Stimulated activated CD8-positive, alpha-beta memory T cell treated with anti-CD3 and anti-CD28 coated beads, Interleukin-12 subunit alpha, Interleukin-12 subunit beta, amount 100 ng/mL, for 24 hours (primary cell): ENCODE measurements around the gene TUBGCP4.
"Not testable (repeated sequence)": the region's sequence is repeated elsewhere in the genome, so short reads cannot be mapped to it uniquely, and the experiment has no call there.

Source experiments
- DNase-seq: peaks from one replicate; pipeline ENCODE4 v3.0.0-alpha.2; 2020; ENCODE audit errors: extremely low read depth

Gene TUBGCP4, protein sequence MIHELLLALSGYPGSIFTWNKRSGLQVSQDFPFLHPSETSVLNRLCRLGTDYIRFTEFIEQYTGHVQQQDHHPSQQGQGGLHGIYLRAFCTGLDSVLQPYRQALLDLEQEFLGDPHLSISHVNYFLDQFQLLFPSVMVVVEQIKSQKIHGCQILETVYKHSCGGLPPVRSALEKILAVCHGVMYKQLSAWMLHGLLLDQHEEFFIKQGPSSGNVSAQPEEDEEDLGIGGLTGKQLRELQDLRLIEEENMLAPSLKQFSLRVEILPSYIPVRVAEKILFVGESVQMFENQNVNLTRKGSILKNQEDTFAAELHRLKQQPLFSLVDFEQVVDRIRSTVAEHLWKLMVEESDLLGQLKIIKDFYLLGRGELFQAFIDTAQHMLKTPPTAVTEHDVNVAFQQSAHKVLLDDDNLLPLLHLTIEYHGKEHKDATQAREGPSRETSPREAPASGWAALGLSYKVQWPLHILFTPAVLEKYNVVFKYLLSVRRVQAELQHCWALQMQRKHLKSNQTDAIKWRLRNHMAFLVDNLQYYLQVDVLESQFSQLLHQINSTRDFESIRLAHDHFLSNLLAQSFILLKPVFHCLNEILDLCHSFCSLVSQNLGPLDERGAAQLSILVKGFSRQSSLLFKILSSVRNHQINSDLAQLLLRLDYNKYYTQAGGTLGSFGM

DNA sequence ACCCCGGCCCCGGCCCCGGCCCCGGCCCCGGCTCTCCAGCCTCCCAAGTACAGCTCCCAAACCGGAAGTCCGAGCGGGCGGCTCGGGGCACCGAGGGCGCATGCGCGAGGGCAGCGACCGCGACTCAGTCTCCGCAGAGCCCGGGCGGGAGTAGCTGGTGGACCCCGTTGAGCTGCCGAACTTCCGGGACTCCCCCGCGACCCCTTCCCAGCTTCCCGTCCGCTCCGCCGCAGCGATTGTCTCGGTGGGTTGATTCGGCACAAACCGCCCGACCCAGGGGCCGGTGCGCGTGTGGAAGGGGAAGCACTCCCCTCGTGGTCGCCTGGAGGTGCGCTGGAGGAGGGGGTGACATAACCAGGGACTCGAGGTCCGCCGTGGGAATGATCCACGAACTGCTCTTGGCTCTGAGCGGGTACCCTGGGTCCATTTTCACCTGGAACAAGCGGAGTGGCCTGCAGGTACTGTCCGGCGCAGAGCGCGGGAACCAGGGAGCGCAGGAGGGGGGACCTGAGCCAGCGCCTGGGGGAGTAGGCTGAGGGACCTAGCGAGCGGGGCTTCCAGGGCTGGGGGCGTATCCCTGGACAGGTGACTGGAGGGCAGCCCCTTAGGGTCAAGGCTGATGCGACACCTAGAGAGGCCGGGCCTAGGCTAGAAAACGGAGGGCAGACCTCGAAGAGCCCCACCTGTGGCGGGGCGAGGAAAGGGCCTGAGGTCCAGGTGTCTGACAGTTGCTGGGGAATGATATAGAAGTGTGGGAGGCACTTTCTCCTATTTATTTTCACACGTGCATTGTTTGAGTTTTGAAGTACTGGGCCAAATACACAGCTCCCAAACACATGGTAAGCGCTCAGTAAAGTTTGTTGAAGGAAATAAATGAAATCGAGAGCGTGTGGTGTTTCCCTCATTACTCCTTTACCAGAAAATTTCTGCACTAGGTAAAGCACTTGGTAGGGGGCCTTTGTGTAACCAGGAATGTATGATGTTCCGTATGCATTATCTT is at the start of gene TUBGCP4, which contains the start of gene ZSCAN29:
TSS of gene TUBGCP4 (plus strand) at position 127 of the 1,000 bp plus-strand sequence. CDS start at position 381, 254 bp downstream.
TSS of gene ZSCAN29 (minus strand) at position 69 of the 1,000 bp plus-strand sequence. CDS start 1,130 bp downstream, outside the sequence.
- peak; percentile 43 for DNase-seq

DNA sequence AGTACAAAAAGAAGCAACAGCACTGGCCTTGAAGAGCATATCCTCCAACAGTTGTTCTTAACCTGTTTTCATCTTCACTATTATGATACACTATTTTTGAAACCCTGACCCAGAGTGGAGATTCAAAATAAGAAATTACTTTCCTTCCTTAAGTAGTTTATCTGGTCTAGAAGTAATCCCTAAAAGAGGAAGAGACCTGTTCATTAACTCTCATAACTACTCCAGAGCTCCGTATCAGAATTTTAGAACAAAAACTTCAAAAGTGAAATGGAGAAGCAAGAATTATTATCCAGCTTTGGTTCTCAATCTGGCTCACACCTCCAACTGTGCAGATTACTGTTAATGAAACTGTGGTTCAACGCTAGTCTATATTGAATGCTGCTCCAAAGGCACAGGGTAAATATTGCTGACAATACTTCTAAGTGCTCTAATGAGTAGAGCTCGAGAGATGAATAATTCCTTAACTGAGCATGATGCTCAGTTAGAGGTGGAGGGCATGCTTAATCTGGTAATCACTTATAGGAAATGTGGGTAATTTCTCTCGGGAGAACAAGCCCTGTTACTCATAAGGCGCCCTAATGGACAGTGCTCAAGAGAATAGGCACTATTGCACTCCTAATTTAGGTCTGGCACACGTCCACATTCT is 45.7 kb upstream of the TUBGCP4 start:
- DNase-seq: no peak

- DNase-seq: no peak
Observed at GRCh38 chr15:43329217-43329959, 41.5 kb upstream of the TUBGCP4 start.

DNA sequence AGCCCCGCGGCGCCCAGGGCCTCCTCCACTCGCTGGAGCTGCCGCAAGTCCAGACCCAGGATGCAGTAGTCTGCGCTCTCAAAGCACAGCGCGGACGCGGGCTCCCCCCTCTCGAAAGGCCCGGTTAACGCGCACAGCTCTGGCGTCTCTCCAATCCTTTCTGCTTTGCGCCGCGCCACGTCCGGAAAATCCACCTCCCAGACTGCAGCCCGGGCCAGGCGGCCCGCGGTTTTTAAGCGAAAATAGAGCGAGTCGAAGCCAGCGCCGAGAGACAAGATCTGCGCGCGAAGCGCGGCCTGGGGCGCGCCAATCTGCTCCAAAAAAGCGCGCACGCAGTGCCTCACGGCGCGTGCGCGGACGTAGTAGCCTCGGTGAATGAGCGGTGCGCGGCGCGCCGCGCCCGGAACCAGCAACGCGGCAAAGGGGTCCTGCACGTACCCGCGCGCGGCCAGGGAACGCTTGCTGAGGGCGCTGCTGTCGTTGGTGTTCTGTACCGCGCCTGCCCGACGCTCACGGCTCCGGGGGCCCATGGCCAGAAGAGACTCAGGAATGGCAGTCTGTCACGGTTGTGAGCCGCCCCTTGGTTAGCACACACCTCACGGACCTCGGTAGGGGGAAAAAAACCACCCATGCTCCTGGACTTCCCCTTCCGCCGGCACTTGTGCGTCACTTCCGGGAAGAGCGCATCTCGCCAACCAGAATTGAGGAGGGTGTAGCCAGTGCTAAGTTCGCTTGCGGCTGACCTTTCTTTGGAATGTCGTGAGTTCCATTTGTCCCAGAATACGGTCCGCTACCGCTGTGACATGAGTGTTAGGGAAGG is 40.7 kb upstream of the TUBGCP4 start, which contains the start of gene LCMT2:
TSS of gene LCMT2 (minus strand) at position 614 of the 820 bp plus-strand sequence. CDS start at position 530, 84 bp downstream.
- peak; percentile 78 for DNase-seq

DNA sequence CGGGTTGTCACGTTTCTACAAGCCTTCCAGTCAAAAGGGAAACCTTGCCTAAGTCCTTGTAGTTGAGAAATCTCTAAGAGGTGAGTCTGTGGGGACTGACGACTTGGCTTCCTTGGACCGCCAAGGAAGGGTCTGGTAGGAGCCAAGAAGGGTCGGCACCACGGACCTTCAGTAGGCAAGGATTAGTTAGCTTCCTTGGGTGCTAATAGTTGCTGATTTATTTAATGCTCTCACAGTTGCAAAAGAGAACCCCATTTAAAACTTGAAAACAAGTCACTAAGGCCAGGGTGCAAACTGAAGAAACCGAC is 40.2 kb upstream of the TUBGCP4 start:
- DNase-seq: no peak

DNA sequence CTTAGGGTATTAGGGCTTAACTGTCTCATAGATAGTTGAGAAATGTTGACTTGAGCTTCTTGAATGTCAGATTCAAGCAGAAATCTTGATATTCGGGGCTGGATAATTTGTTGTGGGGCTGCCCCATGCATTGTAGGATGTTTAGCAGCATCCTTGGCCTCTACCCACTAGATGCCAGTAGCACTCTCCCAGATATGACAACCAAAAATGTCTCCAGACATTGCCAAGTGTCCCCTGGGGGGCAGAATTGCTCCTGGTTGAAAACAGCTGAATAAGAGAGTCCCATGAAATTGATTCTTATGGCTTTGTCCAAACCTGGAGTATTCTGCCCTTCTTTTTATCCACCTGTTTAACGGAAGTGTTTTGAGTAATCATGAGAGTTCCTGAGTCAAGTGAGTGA is 24.6 kb upstream of the TUBGCP4 start:
- DNase-seq: no peak

DNA sequence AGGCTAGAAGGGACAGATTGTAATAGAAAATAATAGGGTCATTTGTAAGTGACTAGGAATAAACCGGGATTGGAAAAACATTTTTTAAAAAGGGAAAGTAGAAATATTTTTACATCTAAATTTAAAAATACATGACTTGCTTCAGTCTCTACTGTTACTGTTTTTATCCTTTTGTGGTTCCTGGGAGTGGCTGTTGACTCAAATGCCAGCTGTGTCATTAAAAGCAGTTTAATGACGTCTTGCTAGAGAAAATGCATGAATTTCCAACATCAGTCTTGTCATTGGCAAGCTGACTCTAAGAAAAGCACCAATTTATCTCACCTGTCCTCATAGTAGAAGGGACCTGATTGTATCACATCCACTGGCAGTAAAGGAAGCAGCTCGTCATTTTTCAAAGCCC is 23.8 kb upstream of the TUBGCP4 start:
- DNase-seq: no peak

DNA sequence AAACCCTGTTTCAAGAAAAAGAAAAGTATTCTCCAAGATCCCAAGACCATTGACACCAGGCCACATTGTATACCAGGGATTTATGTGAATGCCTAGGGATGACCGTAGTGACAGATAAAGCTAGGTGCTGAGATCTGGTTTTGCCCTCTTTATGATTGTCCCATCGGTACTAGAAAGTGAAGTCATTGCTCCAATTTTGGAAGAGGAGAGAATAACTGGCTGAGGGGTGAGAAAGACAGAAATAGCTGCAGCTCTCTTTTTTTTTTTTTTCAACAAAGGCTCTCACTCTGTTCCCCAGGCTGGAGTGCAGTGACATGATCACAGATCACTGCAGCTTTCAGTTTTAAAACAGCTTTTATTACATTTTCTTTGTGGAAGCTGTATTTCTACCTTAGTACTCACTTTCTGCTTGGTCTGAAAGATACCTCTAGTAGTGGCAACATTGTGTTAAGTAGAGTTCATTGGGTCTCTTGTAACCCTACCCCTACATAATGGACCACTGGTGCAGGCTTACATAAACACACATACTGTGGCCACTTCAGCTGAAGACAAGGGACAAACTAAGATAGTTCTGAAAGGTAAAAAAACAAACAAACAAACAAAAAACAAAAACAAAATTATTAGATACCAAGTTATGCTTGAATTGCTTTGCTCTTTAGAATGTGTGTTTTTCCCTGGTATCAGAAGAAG is 18.1 kb upstream of the TUBGCP4 start:
- DNase-seq: no peak

DNA sequence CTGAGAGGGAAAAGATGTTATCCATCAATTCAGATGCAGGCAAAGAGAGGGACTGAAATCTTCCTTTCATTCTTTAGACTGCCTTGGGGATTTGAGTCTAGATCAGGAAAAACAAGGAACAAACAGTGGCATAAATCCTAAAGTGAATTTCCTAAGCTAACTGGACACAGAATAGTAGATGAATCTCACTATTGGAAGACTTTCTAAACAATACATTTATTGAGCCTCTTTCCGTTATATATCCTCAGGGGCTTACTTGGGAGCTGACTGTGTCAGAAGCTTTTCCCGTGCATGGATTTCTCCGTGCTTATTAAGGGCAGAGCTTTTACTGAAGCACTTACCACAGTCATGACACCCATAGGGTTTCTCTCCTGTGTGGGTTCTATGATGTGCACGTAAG is 10.1 kb upstream of the TUBGCP4 start:
- no peak for DNase-seq

- no peak for DNase-seq
Observed at GRCh38 chr15:43361313-43361903, 9.5 kb upstream of the TUBGCP4 start.

- DNase-seq: no peak
Observed at GRCh38 chr15:43370310-43370974, 459 bp upstream of the TUBGCP4 start.

- DNase-seq: no peak
Observed at GRCh38 chr15:43376017-43376705, 5.3 kb downstream of the TUBGCP4 start.

DNA sequence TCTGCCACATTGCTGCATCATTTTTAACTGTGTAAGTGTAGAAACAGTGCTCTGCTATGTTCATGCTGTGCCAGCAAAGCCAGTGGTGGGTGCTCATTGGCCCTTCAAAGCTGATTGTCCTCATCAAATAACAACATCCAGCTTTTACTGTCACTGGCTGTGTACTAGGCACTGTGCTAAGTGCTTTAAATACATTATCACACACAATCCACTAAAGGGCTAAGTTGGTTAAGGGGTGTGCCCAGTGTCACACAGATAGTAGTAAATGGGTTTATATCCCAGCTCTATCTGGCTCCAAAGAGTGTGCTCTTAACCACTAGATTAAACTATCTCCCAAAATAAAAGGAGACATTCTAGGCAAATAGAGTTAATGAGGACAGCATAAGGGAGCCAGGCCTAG is 7.7 kb downstream of the TUBGCP4 start:
- no peak for DNase-seq

DNA sequence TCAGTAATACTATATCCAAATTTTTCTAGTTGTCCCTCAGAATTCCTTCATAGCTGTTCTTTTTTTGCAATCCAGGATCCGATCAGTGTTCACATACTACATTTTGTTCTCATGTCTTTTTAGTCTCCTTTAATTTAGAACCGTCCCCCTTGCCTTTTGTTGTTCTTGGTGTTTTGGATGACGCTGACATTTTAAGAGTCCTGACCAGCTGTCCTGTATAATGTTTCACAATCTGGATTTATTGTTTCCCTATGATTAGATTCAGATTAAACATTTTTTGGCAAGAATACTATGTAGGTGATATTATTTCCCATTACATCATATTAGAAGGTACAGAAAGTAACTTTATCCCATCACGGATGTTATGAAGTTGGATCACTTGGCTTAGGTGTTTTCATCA is 11.4 kb downstream of the TUBGCP4 start:
- no peak for DNase-seq

- DNase-seq: no peak
Observed at GRCh38 chr15:43383070-43383469, 12.2 kb downstream of the TUBGCP4 start.

GRCh38 chr15:43390723-43391122 is 19.8 kb downstream of the TUBGCP4 start:
- no peak for DNase-seq

DNA sequence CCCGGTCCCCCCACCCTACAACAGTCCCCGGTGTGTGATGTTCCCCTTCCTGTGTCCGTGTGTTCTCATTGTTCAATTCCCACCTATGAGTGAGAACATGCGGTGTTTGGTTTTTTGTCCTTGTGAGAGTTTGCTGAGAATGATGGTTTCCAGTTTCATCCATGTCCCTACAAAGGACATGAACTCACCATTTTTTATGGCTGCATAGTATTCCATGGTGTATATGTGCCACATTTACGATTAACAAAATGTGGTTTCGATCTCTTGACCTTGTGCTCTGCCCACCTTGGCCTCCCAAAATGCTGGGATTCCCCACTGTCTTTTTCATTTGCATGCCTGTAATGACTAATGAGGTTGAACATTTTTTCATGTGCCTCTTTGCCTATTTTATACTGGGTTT is 22.7 kb downstream of the TUBGCP4 start:
- DNase-seq: not testable (repeated sequence)

DNA sequence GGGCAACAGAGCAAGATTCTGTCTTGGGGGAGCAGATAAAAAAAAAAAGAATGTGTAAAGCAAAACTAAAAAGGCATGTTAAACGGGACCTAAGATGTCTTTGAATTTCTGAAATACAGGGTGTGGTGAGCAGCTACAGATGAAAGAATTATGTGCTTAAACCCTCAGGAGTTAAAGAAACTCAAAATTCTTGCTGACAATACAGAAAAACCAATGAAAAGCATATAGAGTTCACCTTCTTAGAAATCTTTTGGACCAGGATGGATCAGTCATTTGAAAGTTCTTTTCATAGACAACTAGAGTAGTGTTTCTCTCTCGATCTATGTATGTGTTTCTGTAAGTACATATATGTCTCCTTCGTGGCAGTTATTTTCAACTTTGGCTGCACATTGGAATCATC is 31.4 kb downstream of the TUBGCP4 start:
- DNase-seq: no peak
